ENCODE data around the gene UNK.

DNA sequence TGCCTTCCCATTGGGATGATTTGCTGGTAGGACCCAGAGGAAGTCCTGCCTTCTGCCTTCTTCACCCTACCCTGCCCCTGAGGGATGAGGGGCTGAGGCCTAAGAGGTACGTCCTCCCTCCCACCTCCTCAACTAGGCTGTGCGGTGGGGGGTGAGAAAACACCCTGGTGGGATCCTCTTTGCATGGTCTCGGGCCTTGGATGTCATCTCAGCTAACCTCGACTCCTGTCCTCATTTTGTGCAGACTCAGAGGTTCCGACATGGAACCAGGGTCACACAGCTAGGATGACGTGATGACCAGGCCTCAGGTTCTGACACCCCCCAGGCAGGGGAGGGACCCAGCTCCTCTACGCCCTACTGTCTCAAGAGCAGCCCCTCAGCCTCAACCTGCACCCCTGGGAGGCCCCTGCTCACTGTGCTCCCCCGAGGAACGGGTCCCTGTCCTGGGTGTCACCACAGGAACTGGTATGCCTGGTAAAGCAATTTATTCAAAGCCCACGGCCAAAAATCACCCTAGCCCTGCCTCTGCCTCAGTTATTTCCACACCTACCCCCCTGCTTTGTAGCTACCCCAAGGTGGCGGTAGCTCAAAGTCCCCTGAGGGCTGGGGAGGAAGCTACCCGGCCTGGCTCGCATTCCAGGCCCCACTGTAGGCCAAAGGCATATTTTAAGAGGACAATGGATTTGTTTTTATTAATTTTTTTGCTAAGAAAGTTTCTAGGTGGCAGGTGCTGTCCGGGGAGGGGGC lies 42.1 kb downstream of the UNK start:
- TF ChIP-seq, protein P1, sequence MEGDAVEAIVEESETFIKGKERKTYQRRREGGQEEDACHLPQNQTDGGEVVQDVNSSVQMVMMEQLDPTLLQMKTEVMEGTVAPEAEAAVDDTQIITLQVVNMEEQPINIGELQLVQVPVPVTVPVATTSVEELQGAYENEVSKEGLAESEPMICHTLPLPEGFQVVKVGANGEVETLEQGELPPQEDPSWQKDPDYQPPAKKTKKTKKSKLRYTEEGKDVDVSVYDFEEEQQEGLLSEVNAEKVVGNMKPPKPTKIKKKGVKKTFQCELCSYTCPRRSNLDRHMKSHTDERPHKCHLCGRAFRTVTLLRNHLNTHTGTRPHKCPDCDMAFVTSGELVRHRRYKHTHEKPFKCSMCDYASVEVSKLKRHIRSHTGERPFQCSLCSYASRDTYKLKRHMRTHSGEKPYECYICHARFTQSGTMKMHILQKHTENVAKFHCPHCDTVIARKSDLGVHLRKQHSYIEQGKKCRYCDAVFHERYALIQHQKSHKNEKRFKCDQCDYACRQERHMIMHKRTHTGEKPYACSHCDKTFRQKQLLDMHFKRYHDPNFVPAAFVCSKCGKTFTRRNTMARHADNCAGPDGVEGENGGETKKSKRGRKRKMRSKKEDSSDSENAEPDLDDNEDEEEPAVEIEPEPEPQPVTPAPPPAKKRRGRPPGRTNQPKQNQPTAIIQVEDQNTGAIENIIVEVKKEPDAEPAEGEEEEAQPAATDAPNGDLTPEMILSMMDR (IDR thresholded peaks at IDR 0.05), result no peak
- TF ChIP-seq POLR2A (IDR thresholded peaks at IDR 0.05), result no peak

Data from right lobe of liver (tissue), 4 donors.